GM23338 (cell line): ENCODE data around the gene TGFBI. TPM values are rescaled to one million over a fixed set of nuclear protein-coding genes. Genes with fewer than 3 reads are reported as not detected.

Experiments
- ATAC-seq: fragments of 200-7000 bp; cut with Tn5 transposase; 3 replicates; pipeline ENCODE4 v1.9.1; 2020
- DNase-seq: peaks from one replicate; pipeline ENCODE4 v3.0.0-alpha.2; 2015; ENCODE audit warnings: low spot score
- H2AFZ ChIP-seq: fragments of 200-600 bp; sonication (generic); 2 replicates; pipeline ENCODE4 v1.8.0; 2016; ENCODE audit warnings: antibody characterized with exemption, mild to moderate bottlenecking, moderate library complexity
- H3F3A ChIP-seq: fragments of 200-600 bp; sonication (generic); replicated peaks from 2 replicates; pipeline ENCODE4 v1.8.0; 2017; ENCODE audit warnings: antibody characterized with exemption, mixed run types, low read depth
- H3K27ac ChIP-seq: fragments of 200-600 bp; sonication (generic); 2 replicates; pipeline ENCODE4 v1.6.1; 2016; ENCODE audit warnings: low read depth
- H3K27me3 ChIP-seq: fragments of 200-600 bp; sonication (generic); 2 replicates; pipeline ENCODE4 v1.8.0; 2016; ENCODE audit warnings: mild to moderate bottlenecking, mixed run types, moderate library complexity; ENCODE audit not compliant: insufficient read depth
- H3K36me3 ChIP-seq: fragments of 200-600 bp; sonication (generic); 2 replicates; pipeline ENCODE4 v1.8.0; 2016; ENCODE audit warnings: mild to moderate bottlenecking; ENCODE audit not compliant: insufficient read depth
- H3K4me1 ChIP-seq: fragments of 200-600 bp; sonication (generic); 2 replicates; pipeline ENCODE4 v1.8.0; 2016; ENCODE audit warnings: mild to moderate bottlenecking, moderate library complexity; ENCODE audit not compliant: insufficient read depth
- H3K4me2 ChIP-seq: fragments of 200-600 bp; sonication (generic); 2 replicates; pipeline ENCODE4 v1.7.1; 2017; ENCODE audit warnings: mixed run types
- H3K4me3 ChIP-seq: fragments of 200-600 bp; sonication (generic); 2 replicates; pipeline ENCODE4 v1.6.1; 2016; ENCODE audit warnings: mixed run types
- H3K79me2 ChIP-seq: fragments of 200-600 bp; sonication (generic); replicated peaks from 2 replicates; pipeline ENCODE4 v1.8.0; 2017; ENCODE audit warnings: mild to moderate bottlenecking; ENCODE audit not compliant: insufficient read depth
- H3K9me2 ChIP-seq: fragments of 200-600 bp; sonication (generic); 2 replicates; pipeline ENCODE4 v1.8.0; 2017; ENCODE audit not compliant: insufficient read depth
- H4K20me1 ChIP-seq: fragments of 200-600 bp; sonication (generic); replicated peaks from 2 replicates; pipeline ENCODE4 v1.8.0; 2017; ENCODE audit warnings: mild to moderate bottlenecking; ENCODE audit not compliant: insufficient read depth
- H3K27ac Mint-ChIP-seq: 2 replicates; pipeline ENCODE4 v1.8.0; 2020; ENCODE audit warnings: inconsistent platforms, mild to moderate bottlenecking, moderate library complexity, mixed read lengths
- H3K27me3 Mint-ChIP-seq: 3 replicates; pipeline ENCODE4 v1.8.0; 2022; ENCODE audit warnings: low read depth, mild to moderate bottlenecking, moderate library complexity, mixed read lengths, inconsistent platforms; ENCODE audit not compliant: insufficient read depth, poor library complexity
- H3K36me3 Mint-ChIP-seq: 3 replicates; pipeline ENCODE4 v1.8.0; 2021; ENCODE audit warnings: low read depth, mild to moderate bottlenecking, inconsistent platforms, moderate library complexity, mixed read lengths
- H3K4me1 Mint-ChIP-seq: 3 replicates; pipeline ENCODE4 v1.8.0; 2020; ENCODE audit warnings: mild to moderate bottlenecking, inconsistent platforms, mixed read lengths
- H3K4me3 Mint-ChIP-seq: 3 replicates; pipeline ENCODE4 v1.8.0; 2021; ENCODE audit warnings: moderate library complexity, mild to moderate bottlenecking, inconsistent platforms, mixed read lengths
- H3K9me3 Mint-ChIP-seq: 3 replicates; pipeline ENCODE4 v1.8.0; 2020; ENCODE audit warnings: moderate library complexity, mild to moderate bottlenecking, inconsistent platforms, mixed read lengths
- EZH2 ChIP-seq: fragments of 200-600 bp; sonication (generic); IDR thresholded peaks from one replicate; pipeline ENCODE4 v1.8.0; 2017; ENCODE audit warnings: antibody characterized with exemption, mild to moderate bottlenecking, low read depth; ENCODE audit not compliant: unreplicated experiment
- EZH2phosphoT487 ChIP-seq: fragments of 200-600 bp; sonication (generic); IDR thresholded peaks from one replicate; pipeline ENCODE4 v1.8.1; 2018; ENCODE audit warnings: antibody characterized with exemption; ENCODE audit not compliant: unreplicated experiment
- JUNB ChIP-seq: IDR thresholded peaks from one replicate; pipeline ENCODE4 v1.6.1; 2016; ENCODE audit warnings: antibody characterized with exemption; ENCODE audit not compliant: unreplicated experiment
- NANOG ChIP-seq: IDR thresholded peaks from 2 replicates; pipeline ENCODE4 v1.6.1; 2016; ENCODE audit warnings: antibody characterized with exemption, borderline replicate concordance
- POLR2AphosphoS5 ChIP-seq: IDR thresholded peaks from 2 replicates; pipeline ENCODE4 v1.6.1; 2016; ENCODE audit warnings: antibody characterized with exemption, low read depth
- STAT1 ChIP-seq: IDR thresholded peaks from one replicate; pipeline ENCODE4 v1.6.1; 2016; ENCODE audit warnings: antibody characterized with exemption; ENCODE audit not compliant: unreplicated experiment
- ZNF331 ChIP-seq: fragments of 250-450 bp; sonication (Bioruptor Pico); IDR thresholded peaks from 2 replicates; pipeline ENCODE4 v1.5.0; 2020; ENCODE audit warnings: low read depth, mild to moderate bottlenecking, moderate library complexity
- polyA plus RNA-seq: library from polyadenylated mRNA; unstranded; fragments of >200 nt; fragmentation: Nextera tagmentation; extraction: Ambion mirVana; gene quantifications from 2 replicates; pipeline ENCODE4 v1.2.1, GENCODE V29; 2016
- total RNA-seq: library from RNA; depleted of rRNA; stranded (reverse); fragments of >200 nt; shearing (Covaris generic); gene quantifications from 2 replicates; pipeline ENCODE4 v1.2.3, GENCODE V29; 2014
- TF ChIP-seq, protein P1 (sequence below): IDR thresholded peaks from 2 replicates; pipeline ENCODE4 v1.6.1; 2016; ENCODE audit warnings: antibody characterized with exemption
- TF ChIP-seq, protein P2 (sequence below): IDR thresholded peaks from one replicate; pipeline ENCODE4 v1.6.1; 2018; ENCODE audit warnings: antibody characterized with exemption; ENCODE audit not compliant: unreplicated experiment
- TF ChIP-seq, protein P3 (sequence below), 2 experiments: fragments of 200-600 bp in 1 of 2; sonication (generic) in 1 of 2; conservative IDR thresholded peaks; 2 replicates each; pipeline versions ENCODE4 v1.5.1 to v1.6.1; 2016 to 2017; ENCODE audit warnings: antibody characterized with exemption in 2 of 2, low read depth in 2 of 2, mild to moderate bottlenecking in 2 of 2, moderate library complexity in 1 of 2

Gene TGFBI
- total and polyA plus RNA-seq, 2 experiments from 2014 or later: 8.9 to 9.4 TPM

DNA sequence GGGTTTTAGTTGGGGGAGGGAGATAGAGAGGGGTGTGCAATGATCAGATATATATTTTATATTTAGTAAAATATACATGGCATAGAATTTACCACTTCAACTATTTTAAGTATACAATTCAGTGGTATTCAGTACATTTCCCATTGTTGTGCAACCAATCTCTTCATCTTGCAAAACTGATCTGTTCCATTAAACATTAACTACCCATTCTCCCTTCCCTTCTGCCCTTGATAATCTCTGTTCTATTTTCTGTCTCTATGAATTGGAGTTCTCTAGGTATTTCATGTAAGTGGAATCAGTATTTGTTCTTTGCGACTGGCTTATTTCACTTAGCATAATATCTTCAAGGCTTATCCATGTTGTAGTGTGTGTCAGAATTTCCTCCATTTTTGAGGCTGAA lies 38.6 kb downstream of the TGFBI start:
- Mint-ChIP-seq H3K27ac (no peak overlapping the region), H3K36me3 (no peaks in the 10 kb centered on the region; the same call in 2 of the 3 replicates), H3K27me3 (peaks cover 6% of the 10 kb centered on the region), H3K4me3 (no peak overlapping the region), H3K9me3 (no peaks in the 10 kb centered on the region), H3K4me1 (peaks cover 5% of the 10 kb centered on the region; the same call in 2 of the 3 replicates)
- Histone ChIP-seq H3K36me3 (no peaks in the 10 kb centered on the region), H3K27ac (no peak overlapping the region), H3K4me3 (no peak overlapping the region), H4K20me1 (no peaks in the 10 kb centered on the region), H2AFZ (no peak overlapping the region), H3F3A (no peaks in the 10 kb centered on the region), H3K4me1 (no peaks in the 10 kb centered on the region), H3K9me2 (0 out of 2 replicates have a peak, but pooled peaks cover 4% of the 10 kb centered on the region), H3K27me3 (no peaks in the 10 kb centered on the region), H3K79me2 (no peaks in the 10 kb centered on the region), H3K4me2 (no peak overlapping the region)
- TF ChIP-seq, protein P1, sequence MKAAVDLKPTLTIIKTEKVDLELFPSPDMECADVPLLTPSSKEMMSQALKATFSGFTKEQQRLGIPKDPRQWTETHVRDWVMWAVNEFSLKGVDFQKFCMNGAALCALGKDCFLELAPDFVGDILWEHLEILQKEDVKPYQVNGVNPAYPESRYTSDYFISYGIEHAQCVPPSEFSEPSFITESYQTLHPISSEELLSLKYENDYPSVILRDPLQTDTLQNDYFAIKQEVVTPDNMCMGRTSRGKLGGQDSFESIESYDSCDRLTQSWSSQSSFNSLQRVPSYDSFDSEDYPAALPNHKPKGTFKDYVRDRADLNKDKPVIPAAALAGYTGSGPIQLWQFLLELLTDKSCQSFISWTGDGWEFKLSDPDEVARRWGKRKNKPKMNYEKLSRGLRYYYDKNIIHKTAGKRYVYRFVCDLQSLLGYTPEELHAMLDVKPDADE: no peak
- TF ChIP-seq POLR2AphosphoS5: no peak
- TF ChIP-seq EZH2phosphoT487: no peak
- no peak for TF ChIP-seq JUNB
- TF ChIP-seq, protein P2, sequence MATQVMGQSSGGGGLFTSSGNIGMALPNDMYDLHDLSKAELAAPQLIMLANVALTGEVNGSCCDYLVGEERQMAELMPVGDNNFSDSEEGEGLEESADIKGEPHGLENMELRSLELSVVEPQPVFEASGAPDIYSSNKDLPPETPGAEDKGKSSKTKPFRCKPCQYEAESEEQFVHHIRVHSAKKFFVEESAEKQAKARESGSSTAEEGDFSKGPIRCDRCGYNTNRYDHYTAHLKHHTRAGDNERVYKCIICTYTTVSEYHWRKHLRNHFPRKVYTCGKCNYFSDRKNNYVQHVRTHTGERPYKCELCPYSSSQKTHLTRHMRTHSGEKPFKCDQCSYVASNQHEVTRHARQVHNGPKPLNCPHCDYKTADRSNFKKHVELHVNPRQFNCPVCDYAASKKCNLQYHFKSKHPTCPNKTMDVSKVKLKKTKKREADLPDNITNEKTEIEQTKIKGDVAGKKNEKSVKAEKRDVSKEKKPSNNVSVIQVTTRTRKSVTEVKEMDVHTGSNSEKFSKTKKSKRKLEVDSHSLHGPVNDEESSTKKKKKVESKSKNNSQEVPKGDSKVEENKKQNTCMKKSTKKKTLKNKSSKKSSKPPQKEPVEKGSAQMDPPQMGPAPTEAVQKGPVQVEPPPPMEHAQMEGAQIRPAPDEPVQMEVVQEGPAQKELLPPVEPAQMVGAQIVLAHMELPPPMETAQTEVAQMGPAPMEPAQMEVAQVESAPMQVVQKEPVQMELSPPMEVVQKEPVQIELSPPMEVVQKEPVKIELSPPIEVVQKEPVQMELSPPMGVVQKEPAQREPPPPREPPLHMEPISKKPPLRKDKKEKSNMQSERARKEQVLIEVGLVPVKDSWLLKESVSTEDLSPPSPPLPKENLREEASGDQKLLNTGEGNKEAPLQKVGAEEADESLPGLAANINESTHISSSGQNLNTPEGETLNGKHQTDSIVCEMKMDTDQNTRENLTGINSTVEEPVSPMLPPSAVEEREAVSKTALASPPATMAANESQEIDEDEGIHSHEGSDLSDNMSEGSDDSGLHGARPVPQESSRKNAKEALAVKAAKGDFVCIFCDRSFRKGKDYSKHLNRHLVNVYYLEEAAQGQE: no peak
- no peak for TF ChIP-seq STAT1
- TF ChIP-seq, protein P3, sequence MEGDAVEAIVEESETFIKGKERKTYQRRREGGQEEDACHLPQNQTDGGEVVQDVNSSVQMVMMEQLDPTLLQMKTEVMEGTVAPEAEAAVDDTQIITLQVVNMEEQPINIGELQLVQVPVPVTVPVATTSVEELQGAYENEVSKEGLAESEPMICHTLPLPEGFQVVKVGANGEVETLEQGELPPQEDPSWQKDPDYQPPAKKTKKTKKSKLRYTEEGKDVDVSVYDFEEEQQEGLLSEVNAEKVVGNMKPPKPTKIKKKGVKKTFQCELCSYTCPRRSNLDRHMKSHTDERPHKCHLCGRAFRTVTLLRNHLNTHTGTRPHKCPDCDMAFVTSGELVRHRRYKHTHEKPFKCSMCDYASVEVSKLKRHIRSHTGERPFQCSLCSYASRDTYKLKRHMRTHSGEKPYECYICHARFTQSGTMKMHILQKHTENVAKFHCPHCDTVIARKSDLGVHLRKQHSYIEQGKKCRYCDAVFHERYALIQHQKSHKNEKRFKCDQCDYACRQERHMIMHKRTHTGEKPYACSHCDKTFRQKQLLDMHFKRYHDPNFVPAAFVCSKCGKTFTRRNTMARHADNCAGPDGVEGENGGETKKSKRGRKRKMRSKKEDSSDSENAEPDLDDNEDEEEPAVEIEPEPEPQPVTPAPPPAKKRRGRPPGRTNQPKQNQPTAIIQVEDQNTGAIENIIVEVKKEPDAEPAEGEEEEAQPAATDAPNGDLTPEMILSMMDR (conservative IDR thresholded peaks at IDR 0.05; ENCODE audit: low read depth in 2 of 2): no peak
- no peak for TF ChIP-seq ZNF331 (CRISPR knock-in tag)
- no peak for TF ChIP-seq NANOG
- TF ChIP-seq EZH2: no peak
- no peak for DNase-seq
- no peak for ATAC-seq
